ACC112 (cell line): ENCODE measurements around the gene RCOR2.
A peak's percentile ranks its signal among the peaks of the same experiment; 100 is the strongest.
"Not testable (repeated sequence)": the region's sequence is repeated elsewhere in the genome, so short reads cannot be mapped to it uniquely, and the experiment has no call there.

ENCODE experiments used
- H2AFZ ChIP-seq: fragments of 200-600 bp; sonication (generic); one replicate; pipeline ENCODE4 v1.6.0; 2017; ENCODE audit warnings: antibody characterized with exemption, low read length; ENCODE audit not compliant: unreplicated experiment
- H3K27ac ChIP-seq: fragments of 200-600 bp; sonication (generic); 2 replicates; pipeline ENCODE4 v1.5.1; 2014; ENCODE audit warnings: low read depth, mild to moderate bottlenecking, antibody characterized with exemption, low read length, moderate library complexity
- H3K27me3 ChIP-seq: fragments of 200-600 bp; sonication (generic); 2 replicates; pipeline ENCODE4 v1.6.1; 2014; ENCODE audit warnings: mild to moderate bottlenecking, antibody characterized with exemption, low read length, moderate library complexity, mixed read lengths; ENCODE audit not compliant: insufficient read depth
- H3K36me3 ChIP-seq: fragments of 200-600 bp; sonication (generic); 2 replicates; pipeline ENCODE4 v1.6.1; 2016; ENCODE audit warnings: mild to moderate bottlenecking, antibody characterized with exemption, low read length, moderate library complexity, mixed read lengths; ENCODE audit not compliant: insufficient read depth
- H3K4me1 ChIP-seq: fragments of 200-600 bp; sonication (generic); one replicate; pipeline ENCODE4 v1.6.1; 2016; ENCODE audit warnings: low read length, mixed read lengths; ENCODE audit not compliant: insufficient read depth, unreplicated experiment, control insufficient read depth
- H3K4me3 ChIP-seq: fragments of 200-600 bp; sonication (generic); 2 replicates; pipeline ENCODE4 v1.5.1; 2014; ENCODE audit warnings: mild to moderate bottlenecking, low read depth, low read length
- H3K79me2 ChIP-seq: fragments of 200-600 bp; sonication (generic); one replicate; pipeline ENCODE4 v1.6.0; 2016; ENCODE audit warnings: low read length; ENCODE audit not compliant: control insufficient read depth, unreplicated experiment, insufficient read depth

The RCOR2 gene

GRCh38 chr11:63867511-63867910, 49.5 kb downstream of the RCOR2 start:
- H3K79me2 ChIP-seq: peaks cover 58% of the 10 kb centered on the region
- no peak overlapping the region for H3K27ac ChIP-seq
- no peaks in the 10 kb centered on the region for H3K36me3 ChIP-seq
- no peaks in the 10 kb centered on the region for H3K27me3 ChIP-seq
- no peak overlapping the region for H2AFZ ChIP-seq
- peaks cover 35% of the 10 kb centered on the region for H3K4me1 ChIP-seq
- H3K4me3 ChIP-seq: no peak overlapping the region

- H3K27ac ChIP-seq: no peak overlapping the region
- no peak overlapping the region for H3K4me3 ChIP-seq
- H2AFZ ChIP-seq: no peak overlapping the region
- peaks cover 28% of the 10 kb centered on the region for H3K4me1 ChIP-seq
- H3K36me3 ChIP-seq: no peaks in the 10 kb centered on the region
- peaks cover 59% of the 10 kb centered on the region for H3K79me2 ChIP-seq
- H3K27me3 ChIP-seq: no peaks in the 10 kb centered on the region
Measured at GRCh38 chr11:63866211-63866610, 50.8 kb downstream of the RCOR2 start.

GRCh38 chr11:63863620-63864019, 53.3 kb downstream of the RCOR2 start:
- H3K36me3 ChIP-seq, H3K27ac ChIP-seq, H2AFZ ChIP-seq, H3K4me3 ChIP-seq, H3K27me3 ChIP-seq: not testable (repeated sequence)
- Histone ChIP-seq H3K79me2 (peaks cover 48% of the 10 kb centered on the region), H3K4me1 (peaks cover 14% of the 10 kb centered on the region)

GRCh38 chr11:63862923-63863322, 54.0 kb downstream of the RCOR2 start:
- H3K27ac ChIP-seq: peak overlapping the region; percentile 36; the same call in 1 of the 2 replicates
- H3K36me3 ChIP-seq: no peaks in the 10 kb centered on the region
- no peak overlapping the region for H3K4me3 ChIP-seq
- H3K4me1 ChIP-seq: peaks cover 20% of the 10 kb centered on the region
- no peaks in the 10 kb centered on the region for H3K27me3 ChIP-seq
- H2AFZ ChIP-seq: no peak overlapping the region
- H3K79me2 ChIP-seq: peaks cover 43% of the 10 kb centered on the region
